Left ventricle myocardium superior (tissue), 1 donor: Measurements from ENCODE around the gene CKAP5. TPM values are rescaled to one million over a fixed set of nuclear protein-coding genes. Genes with fewer than 3 reads are reported as not detected.

Experiments used
- ATAC-seq: fragments of 200-7000 bp; cut with Tn5 transposase; one replicate; pipeline ENCODE4 v1.9.1; 2020; ENCODE audit warnings: mild to moderate bottlenecking, moderate library complexity
- DNase-seq: peaks from one replicate; pipeline ENCODE4 v3.0.0-alpha.2; 2020
- intact Hi-C: fragments of 100-400 bp; cut with micrococcal nuclease; formaldehyde crosslinking; loops from one replicate; pipeline ENCODE4 v1.11.0; 2022
- total RNA-seq: library from RNA; stranded (reverse); fragmentation: NEBNext Ultra II Directional; extraction: Animal tissue kit (Norgen Biotek cat#: 25700); gene quantifications from one replicate; pipeline ENCODE4 v1.2.1, GENCODE V29; 2021
- donor health status: DM: no; HTN: yes; CAD: no; lungs with severe emphysema.

CKAP5 gene
- total RNA-seq, 1 donor from 2014 or later = 73.6 TPM

DNA sequence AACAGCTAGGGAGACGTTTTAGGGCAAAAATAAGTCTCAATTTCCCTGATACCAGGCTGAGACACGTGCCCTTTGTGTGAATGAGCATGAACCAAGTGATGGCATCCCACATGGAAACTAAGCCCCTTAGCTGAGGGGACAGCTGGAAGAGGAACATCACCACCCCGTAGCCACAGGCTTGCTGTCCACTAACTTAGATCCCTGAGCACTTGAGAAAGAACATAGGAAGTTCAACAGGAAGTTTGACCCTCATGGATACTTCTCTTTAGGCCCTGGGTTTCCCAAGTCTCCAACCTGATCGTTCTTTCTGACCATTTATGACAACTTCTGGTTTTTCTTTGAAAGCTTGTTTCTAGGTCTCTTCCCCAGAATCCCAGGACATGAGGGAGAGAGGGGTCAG lies 11.6 kb upstream of the CKAP5 start:
- intact Hi-C loops = no loop called here
- DNase-seq (no peak), ATAC-seq (peak; percentile 64)

DNA sequence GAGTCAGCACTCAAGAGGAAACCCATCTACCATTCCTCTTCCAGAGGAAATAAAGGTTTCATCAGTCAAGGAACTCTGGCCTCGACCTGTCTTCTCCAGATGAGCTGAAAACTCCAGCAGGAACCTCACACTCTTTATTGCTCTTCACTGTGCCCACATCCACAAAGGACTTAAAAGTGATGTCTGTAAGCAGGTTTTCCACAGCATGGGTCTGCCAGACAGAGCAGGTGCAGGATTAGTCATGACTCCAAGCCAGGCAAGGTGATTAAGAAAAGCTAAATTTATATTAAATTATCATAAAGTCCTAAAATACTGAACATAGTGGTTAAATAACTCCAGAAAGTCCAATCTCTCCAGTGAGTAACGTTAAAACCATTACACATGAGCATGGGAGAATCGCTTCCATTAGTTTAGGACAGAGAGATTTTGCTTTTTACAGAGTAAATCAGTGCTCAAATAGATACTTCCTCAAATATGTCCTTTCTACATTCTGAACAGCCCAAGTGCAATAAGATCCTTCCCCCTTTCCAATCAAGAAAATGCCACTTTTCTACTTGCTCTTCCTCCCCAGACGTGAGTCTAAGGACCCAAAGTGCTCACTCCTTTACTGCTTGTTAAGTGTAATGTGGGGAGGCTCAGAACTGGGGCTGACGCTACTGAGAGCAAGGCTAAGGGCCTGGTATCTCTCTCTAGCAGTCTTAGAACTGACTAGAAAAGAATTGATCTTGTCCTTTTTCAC lies 10.7 kb upstream of the CKAP5 start:
- ATAC-seq = no peak
- no peak for DNase-seq
- intact Hi-C loops = no loop called here

DNA sequence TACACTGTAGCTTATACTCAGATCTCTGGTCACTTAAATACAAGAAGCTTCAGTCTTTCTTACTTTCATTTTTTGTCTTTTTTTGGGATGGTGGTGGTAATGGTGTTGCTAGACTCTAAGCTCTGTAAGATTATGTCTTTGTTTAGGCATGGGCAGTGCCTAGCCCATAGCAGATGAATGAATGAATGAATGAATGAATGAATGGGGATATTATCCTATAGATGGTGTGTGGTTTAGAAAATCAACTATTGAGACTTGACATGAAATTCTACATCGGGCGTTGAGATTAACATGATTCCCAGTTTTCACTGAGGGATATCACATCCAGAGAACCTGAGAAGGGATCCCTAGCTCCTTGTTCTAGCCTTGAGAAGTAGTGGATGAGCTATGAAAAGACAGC lies 9.8 kb upstream of the CKAP5 start:
- intact Hi-C loops = no loop called here
- ATAC-seq = no peak

DNA sequence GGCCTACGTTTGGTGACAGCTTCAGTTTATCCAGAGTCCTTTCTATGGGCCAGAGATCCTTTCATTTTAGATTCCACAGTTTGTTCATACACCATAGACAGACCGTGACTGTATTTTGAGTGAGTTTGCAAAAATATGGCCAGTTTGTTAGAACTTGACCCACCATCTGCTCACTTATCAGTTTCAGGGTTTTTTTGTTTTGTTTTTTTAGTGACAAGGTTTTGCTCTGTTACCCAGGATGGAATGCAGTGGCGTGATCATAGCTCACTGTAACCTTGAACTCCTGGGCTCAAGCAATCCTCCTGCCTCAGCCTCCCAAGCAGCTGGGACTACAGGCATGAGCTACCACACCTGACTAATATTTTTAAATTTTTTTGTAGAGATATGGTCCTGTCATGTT lies 9.1 kb upstream of the CKAP5 start:
- intact Hi-C loops = no loop called here
- no peak for ATAC-seq

More for the DNA sequence above, 9.8 kb upstream of the CKAP5 start:
- no peak for DNase-seq

DNA sequence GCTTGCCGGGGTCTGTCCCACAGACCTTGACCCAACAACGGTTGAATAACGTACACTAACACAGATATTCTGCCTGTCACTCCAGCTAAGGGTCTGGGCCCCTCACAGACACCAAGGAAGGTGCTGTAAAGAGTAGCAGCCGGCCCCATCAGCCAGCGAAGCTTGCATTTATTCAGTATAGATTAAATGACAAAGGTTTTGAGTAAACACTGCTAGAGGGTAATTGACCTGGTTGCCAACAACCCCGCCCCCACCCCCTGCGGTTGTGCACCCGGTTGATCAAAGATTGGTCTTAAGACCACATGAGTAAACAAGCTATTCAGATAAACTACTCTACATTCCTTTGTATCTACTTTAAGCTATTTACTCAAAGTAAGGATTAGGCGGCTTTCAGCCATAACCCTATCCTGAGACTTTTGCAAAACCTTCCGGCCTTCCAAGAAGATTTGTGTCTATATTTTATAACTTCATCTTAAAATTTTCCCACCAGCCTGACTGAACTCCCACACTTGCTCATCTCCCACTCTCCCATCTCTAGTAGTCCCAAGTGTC lies 4.8 kb upstream of the CKAP5 start:
- intact Hi-C loops = no loop called here
- no peak for DNase-seq
- no peak for ATAC-seq

More for the DNA sequence above, 9.1 kb upstream of the CKAP5 start:
- no peak for DNase-seq

DNA sequence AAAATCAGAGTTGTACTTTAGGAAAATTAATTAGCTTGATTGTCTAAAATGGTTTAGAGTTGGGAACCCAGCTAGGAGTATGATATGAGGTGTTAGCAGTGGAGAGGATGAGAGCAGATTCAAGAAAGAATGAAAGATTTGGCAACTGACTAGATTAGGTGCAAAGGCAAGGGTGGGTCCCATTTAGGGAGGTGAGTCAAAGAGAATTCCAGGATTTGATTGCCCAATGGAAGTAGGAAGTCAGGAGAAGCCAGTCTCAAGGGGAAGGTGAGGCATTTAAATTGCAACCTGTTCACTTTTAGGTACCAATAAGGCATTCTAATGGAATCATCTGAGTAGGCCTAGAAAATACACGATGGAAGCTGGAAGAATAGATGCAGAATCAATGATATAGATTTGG lies 3.6 kb upstream of the CKAP5 start:
- intact Hi-C loops = no loop called here
- ATAC-seq (no peak), DNase-seq (no peak)

DNA sequence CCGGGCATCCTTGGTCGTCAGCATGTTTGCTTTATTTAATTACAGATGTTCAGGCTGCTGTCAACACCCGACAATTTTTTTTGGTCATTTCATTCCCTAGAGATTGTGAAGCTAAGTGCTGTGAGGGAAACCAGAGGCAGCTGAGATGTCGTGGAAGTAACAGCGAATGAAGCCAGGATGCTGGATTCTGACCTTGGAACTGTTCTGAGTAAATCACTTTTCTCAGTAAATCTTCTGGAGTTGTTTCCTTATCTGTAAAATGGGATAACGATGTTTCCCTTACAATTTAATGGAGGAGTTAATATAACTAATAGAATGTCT lies 390 bp upstream of the CKAP5 start:
- intact Hi-C loops = no loop called here
- DNase-seq (no peak), ATAC-seq (no peak)

DNA sequence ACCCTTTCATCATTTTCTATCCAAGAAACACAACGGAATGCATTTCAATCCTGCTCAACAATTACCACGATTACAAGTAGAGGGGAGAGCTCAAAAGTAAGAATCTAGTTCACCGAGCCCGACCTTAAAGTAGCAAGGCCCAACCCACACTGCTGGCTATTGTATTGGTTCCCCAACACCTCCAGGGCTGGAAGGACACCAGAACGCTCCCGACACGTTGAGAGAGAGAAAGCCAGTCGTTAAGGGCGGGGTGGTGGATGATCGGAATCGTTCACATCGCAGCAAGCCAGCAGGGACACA lies 690 bp downstream of the CKAP5 start:
- intact Hi-C loops = no loop called here
- DNase-seq (no peak), ATAC-seq (no peak)

DNA sequence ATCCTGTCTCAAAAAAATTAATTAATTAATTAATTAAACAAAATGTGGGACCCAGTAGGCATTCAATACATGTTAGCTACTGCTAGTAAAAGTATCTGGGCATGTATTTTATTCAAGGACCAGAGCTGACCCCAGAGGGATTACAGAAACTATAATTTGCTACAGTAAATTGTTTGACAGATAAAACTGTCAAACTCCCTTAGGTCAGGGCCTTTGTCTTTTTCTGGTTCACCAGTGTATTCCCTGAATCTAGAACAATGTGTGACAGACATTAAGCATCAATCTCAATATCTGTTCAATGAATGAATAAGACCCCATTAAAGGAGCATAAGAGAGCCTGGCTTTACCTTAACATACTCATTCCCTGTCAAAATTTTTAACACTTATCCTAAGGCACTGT lies 6.0 kb downstream of the CKAP5 start:
- intact Hi-C loops = no loop called here
- DNase-seq = no peak

DNA sequence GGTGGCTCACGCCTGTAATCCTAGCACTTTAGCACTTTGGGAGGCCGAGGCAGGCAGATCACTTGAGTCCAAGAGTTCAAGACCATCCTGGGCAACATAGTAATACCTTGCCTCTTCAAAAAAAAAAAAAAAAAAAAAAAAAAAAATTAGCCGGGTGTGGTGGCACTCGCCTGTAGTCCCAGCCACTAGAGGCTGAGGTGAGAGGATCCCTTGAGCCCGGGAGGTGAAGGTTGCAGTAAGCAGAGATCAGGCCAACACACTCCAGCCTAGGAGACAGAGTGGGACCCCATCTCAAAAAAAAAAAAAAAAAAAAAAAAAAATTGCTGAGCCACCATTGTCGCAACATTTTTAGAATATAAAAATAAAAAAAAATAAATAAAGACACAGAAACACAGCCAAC lies 7.6 kb downstream of the CKAP5 start:
- intact Hi-C loops = no loop called here
- ATAC-seq = no peak

More for the DNA sequence above, 6.0 kb downstream of the CKAP5 start:
- ATAC-seq = no peak

DNA sequence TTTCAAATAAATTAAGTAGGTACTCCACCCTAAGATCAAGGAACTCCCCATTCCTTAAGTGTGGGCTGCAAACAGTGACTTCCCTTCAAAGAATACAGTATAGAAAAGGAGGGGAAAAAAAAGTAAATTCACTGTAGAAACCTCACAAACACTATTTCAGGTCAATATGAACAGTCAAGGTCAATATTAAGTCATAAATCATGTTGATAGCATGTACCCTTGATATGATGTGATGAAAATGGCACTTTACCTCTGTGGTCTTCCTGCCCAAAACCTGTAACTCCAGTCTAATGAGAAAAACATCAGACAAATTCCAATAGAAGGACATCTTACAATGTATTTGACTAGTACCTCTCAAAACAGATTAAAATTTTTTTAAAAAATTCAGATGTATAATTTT lies 8.2 kb downstream of the CKAP5 start:
- no peak for ATAC-seq
- no peak for DNase-seq
- intact Hi-C loops = no loop called here

More for the DNA sequence above, 7.6 kb downstream of the CKAP5 start:
- no peak for DNase-seq

DNA sequence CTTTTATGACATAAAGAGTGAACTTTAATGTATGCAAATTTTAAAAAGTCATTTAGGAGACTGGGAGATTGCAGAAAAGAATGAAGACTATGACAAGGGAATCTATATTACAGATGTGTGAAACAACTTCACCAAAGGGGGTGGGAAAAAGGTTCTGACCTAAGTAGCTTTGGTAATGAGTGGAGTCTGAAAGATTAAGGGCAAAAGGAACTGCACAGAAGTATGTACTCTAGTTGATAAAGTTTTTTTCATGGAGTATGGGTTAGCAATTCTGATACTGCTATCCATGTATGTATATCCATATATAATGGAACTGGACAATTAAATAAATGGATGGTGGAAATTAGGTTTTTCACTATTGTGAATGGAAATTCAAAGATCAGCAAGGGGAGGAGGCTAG lies 9.2 kb downstream of the CKAP5 start:
- ATAC-seq = no peak
- intact Hi-C loops = no loop called here
- no peak for DNase-seq

DNA sequence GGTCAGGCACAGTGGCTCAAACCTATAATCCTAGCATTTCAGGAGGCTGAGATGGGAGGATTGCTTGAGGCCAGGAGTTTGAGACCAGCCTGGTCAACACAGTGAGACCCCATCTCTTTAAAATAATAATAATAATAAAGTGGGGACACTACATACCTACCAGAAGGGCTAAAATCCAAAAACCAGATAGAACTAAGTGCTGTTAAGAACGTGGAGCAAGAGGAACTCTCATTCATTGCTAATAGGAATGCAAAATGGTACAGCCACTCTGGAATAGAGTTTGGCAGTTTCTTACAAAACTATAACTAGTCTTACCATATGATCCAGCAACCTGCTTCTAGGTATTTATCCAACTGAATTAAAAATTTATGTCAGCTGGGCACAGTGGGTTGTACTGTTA lies 9.6 kb downstream of the CKAP5 start:
- intact Hi-C loops = no loop called here
- ATAC-seq (no peak), DNase-seq (no peak)

DNA sequence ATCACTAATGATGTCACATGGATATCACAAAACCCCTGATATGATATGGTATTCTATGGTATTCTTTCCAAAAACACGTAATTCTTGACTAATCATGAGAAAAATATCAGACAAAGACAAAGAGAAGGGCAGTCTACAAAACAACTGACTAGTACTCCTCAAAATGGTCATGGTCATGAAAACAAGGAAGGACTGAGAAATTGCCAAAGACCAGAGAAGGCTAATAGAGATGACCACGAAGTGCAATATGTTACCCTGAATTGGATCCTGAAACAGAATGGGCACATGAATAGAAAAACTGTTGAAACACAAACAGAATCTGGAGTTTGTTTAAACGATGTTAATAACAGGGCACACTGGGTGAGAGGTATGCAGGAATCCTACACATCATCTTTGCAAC lies 10.2 kb downstream of the CKAP5 start:
- ATAC-seq = no peak

DNA sequence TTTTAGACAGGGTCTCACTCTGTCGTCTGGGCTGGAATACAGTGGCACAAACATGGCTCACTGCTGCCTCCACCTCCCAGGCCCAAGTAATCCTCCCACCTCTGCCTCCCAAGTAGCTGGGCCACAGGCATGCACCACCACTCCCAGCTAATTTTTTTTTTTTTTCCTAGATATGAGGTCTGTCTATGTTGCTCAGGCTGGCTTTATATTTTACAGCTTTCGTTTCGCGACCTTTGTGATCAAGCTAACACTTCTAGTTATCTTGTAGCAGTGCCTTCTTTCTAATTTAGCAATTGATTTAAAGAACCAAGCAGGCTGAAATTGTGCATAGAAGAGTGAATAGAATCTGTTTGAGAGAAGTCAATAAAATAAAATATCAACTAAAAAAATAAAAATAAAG lies 11.3 kb downstream of the CKAP5 start:
- DNase-seq = no peak
- intact Hi-C loops = no loop called here
- no peak for ATAC-seq

More for the DNA sequence above, 10.2 kb downstream of the CKAP5 start:
- intact Hi-C loops = no loop called here
- DNase-seq = no peak

DNA sequence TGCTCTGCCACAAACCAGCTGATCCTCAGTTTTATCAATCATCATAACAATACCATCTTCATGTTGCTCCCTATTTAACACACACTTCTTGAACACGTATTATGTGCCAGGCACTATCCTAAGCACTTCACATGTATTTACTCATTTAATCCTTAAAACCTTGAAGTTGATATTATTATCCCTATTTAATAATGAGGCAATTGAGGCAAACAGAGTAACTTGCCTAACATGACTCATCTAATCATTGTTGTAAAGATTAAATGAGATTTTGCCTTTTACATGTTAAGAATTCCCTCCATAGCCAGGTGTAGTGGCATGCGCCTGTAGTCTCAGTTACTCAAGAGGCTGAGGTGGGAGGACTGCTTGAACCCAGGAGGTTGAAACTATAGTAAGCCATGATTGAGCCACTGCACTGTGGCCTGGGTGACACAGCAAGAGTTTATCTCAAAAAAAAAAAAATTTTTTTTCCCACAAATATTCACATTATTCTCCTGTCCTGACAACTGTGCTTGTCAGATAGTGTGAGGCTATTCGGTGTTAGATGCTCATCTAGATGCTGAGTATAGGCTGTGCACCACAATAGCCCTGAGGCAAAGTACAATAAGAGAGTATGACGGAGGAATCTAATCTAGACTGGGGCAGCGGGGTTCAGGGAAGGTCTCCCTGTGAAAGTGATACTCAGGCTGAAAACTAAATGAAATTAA lies 13.4 kb downstream of the CKAP5 start:
- no peak for DNase-seq
- ATAC-seq = no peak
- intact Hi-C loops = no loop called here

DNA sequence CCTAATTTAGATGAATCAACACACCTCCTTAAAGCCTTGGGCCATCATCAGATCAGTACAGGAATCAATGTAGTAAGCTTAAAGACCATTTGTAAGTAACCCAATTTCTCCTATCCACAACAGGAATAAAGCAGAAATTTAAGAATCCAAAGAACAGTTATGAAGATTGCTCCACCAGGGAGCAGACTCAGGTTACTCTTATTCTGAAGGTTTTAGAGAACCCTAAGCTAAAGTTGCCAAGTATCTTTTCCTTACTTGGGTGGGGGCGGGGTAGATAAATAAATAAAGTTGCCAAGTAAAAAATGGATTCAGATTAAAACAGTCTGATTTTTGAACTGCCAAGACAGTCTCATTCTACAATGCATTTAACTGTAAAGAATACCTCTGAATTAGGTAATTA lies 18.1 kb downstream of the CKAP5 start:
- ATAC-seq = no peak

DNA sequence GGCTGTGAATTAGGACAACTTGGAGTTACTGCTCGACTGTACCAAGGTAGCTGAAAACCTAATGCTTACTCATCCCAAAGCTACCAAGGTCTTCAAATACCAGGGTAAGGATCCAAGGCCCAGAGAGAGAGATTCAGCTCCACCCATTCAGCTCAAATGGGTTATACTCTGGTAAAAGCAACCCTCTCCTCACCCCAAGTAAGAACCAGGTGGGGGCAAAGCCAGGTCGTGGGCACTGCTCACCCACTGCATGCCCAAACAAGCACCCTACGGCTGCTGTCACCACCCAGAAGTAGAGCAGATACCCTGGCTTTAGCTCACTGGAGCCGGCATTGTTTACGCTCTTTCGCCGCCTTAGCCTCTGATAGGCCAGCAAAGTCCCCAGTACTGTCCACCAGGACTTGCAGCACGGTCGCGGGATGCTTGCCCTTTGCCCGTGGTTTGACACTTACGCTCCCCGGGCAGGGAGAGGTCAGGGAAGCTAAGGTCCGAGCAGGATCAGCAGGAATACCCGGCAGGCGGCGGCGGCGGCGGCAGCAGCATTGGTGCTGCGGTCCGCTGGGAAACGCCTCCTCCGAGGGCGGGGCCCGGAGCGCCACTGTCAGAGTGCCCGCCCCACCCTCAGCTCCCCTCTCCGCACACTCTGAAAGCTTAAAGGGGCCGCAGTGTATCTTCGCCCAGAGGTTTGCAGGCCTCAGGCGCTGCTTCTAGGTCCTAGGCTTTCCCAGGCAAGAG lies 19.6 kb downstream of the CKAP5 start:
- peak; percentile 92 for DNase-seq
- peak; percentile 99 for ATAC-seq
- intact Hi-C loops = no loop called here

More for the DNA sequence above, 18.1 kb downstream of the CKAP5 start:
- intact Hi-C loops = no loop called here
- no peak for DNase-seq

DNA sequence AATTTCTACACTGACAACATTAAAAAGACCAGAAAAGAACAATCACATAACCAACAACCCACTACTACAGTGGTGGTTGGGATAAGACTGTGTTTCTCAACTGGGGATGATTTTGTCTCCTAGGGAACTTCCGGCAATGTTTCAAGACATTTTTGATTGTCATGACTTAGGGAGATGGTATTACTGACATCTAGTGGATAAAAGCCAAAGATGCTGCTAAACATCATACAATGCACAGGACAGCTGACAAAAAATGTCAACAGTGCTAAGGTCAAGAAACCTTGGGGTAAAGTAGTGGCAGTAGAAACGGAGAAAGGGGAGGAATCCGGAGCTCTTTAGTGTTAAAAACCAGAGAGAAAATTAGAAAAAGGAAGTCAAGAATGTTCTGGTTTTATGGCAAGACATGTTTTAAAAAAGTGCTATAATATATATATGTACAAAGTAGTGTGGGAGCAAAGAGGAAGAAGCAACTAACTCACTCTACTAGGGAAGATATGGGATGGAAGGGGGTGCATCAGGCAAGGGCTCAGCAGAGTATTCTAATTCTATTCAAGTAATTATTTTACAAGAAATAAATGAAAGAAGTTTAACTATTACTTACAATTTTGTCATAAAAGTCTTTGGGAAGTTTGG lies 37.2 kb downstream of the CKAP5 start:
- no peak for DNase-seq
- intact Hi-C loops = no loop called here
- no peak for ATAC-seq
